H1 (cell line): ENCODE data around the gene SOX13. TPM values are rescaled to one million over a fixed set of nuclear protein-coding genes. Genes with fewer than 3 reads are reported as not detected.

Experiments used
- CTCF ChIA-PET: fragments of 300-600 bp; sonication (Branson Sonifier 250); formaldehyde crosslinking; loops from one replicate; lab custom pipeline; 2021; ENCODE audit not compliant: partially characterized antibody; lab: Charles Lee
- POLR2A ChIA-PET: fragments of 300-600 bp; sonication (Branson Sonifier 250); formaldehyde crosslinking; loops from one replicate; lab custom pipeline; 2021; ENCODE audit warnings: inconsistent platforms; ENCODE audit not compliant: partially characterized antibody; lab: Charles Lee
- DNase-seq, 2 experiments: peaks; one replicate each; pipeline versions ENCODE4 v3.0.0 to v3.0.0-alpha.2; 2010 to 2022; ENCODE audit warnings: low spot score in 2 of 2, low read depth in 1 of 2, mixed read lengths in 1 of 2
- FAIRE-seq: peaks from 2 replicates; lab custom pipeline; 2011; peaks lifted over from hg19 to GRCh38; lab: Jason Lieb, UNC
- H2AFZ ChIP-seq: 2 replicates; pipeline ENCODE4 v1.8.1; 2012; ENCODE audit warnings: low read length, inconsistent platforms
- H2AK5ac ChIP-seq: 2 replicates; pipeline ENCODE4 v1.6.1; 2013; ENCODE audit warnings: low read depth, low read length
- H2BK120ac ChIP-seq: replicated peaks from 2 replicates; pipeline ENCODE3; 2013; ENCODE audit warnings: low read depth, low read length, inconsistent platforms
- H2BK12ac ChIP-seq: 2 replicates; pipeline ENCODE4 v1.6.1; 2013; ENCODE audit warnings: low read depth, low read length
- H2BK15ac ChIP-seq: 2 replicates; pipeline ENCODE4 v1.6.1; 2013; ENCODE audit warnings: low read length
- H2BK20ac ChIP-seq: 2 replicates; pipeline ENCODE4 v1.6.1; 2013; ENCODE audit warnings: low read length
- H2BK5ac ChIP-seq: 2 replicates; pipeline ENCODE4 v1.6.1; 2013; ENCODE audit warnings: low read depth, low read length
- H3K14ac ChIP-seq: 2 replicates; pipeline ENCODE4 v1.6.1; 2013; ENCODE audit warnings: inconsistent platforms; ENCODE audit not compliant: insufficient read length
- H3K18ac ChIP-seq: 2 replicates; pipeline ENCODE4 v1.6.1; 2013; ENCODE audit warnings: low read length; ENCODE audit errors: extremely low read depth
- H3K23ac ChIP-seq: 2 replicates; pipeline ENCODE4 v1.6.1; 2013; ENCODE audit warnings: inconsistent platforms; ENCODE audit not compliant: insufficient read length
- H3K23me2 ChIP-seq: 2 replicates; pipeline ENCODE4 v1.6.1; 2013; ENCODE audit warnings: low read depth, low read length
- H3K27ac ChIP-seq: 2 replicates; pipeline ENCODE4 v1.6.1; 2011; ENCODE audit warnings: low read depth, low read length, inconsistent platforms
- H3K27me3 ChIP-seq, 4 experiments: replicated peaks in 1 of 4; 1 replicate in 1 of 4; 2 replicates in 3 of 4; pipeline versions ENCODE4 v1.6.1 to v1.8.1; 2011 to 2013; ENCODE audit warnings: low read length in 3 of 4, mild to moderate bottlenecking in 3 of 4, inconsistent platforms in 2 of 4, mixed read lengths in 2 of 4, moderate library complexity in 1 of 4; ENCODE audit not compliant: control insufficient read depth in 3 of 4, insufficient read depth in 3 of 4; ENCODE audit errors: extremely low read depth in 1 of 4
- H3K36me3 ChIP-seq, 4 experiments: 2 replicates each; pipeline versions ENCODE4 v1.6.1 to v1.8.1; 2011 to 2013; ENCODE audit warnings: mild to moderate bottlenecking in 4 of 4, low read length in 3 of 4, moderate library complexity in 2 of 4, control low read depth in 1 of 4, inconsistent platforms in 1 of 4; ENCODE audit not compliant: insufficient read depth in 4 of 4, control insufficient read depth in 2 of 4
- H3K4ac ChIP-seq: replicated peaks from 2 replicates; pipeline ENCODE3; 2013; ENCODE audit warnings: low read length, low read depth, mixed read lengths, inconsistent platforms; ENCODE audit not compliant: insufficient read length
- H3K4me1 ChIP-seq, 4 experiments: replicated peaks in 1 of 4; 1 replicate in 1 of 4; 2 replicates in 3 of 4; pipeline versions ENCODE4 v1.6.1 to v1.8.1; 2011 to 2013; ENCODE audit warnings: low read length in 3 of 4, inconsistent platforms in 2 of 4, mixed read lengths in 1 of 4; ENCODE audit not compliant: insufficient read depth in 4 of 4, control insufficient read depth in 3 of 4
- H3K4me2 ChIP-seq, 2 experiments: 2 replicates each; pipeline versions ENCODE4 v1.6.1 to v1.8.1; 2011 to 2013; ENCODE audit warnings: low read depth in 2 of 2, low read length in 2 of 2, control low read depth in 1 of 2, inconsistent platforms in 1 of 2, mild to moderate bottlenecking in 1 of 2; ENCODE audit not compliant: insufficient read depth in 1 of 2
- H3K4me3 ChIP-seq, 4 experiments: fragments of 200-600, 300-600 bp in 1 of 4; sonication (generic), shearing (Covaris generic), sonication (Bioruptor Twin) in 1 of 4; 2 replicates each; pipeline versions ENCODE4 v1.5.1 to v1.8.1; 2011 to 2016; ENCODE audit warnings: low read length in 4 of 4, low read depth in 3 of 4, control low read depth in 2 of 4, inconsistent platforms in 2 of 4, mild to moderate bottlenecking in 2 of 4, mixed read lengths in 1 of 4, moderate library complexity in 1 of 4; ENCODE audit not compliant: insufficient read depth in 2 of 4; ENCODE audit errors: extremely low read depth in 1 of 4
- H3K56ac ChIP-seq: replicated peaks from 2 replicates; pipeline ENCODE3; 2013; ENCODE audit warnings: low read depth, mild to moderate bottlenecking, mixed read lengths, low read length, inconsistent platforms; ENCODE audit not compliant: insufficient read length
- H3K79me1 ChIP-seq: 2 replicates; pipeline ENCODE4 v1.6.1; 2013; ENCODE audit warnings: low read depth, low read length, control low read depth
- H3K79me2 ChIP-seq, 2 experiments: 2 replicates each; pipeline versions ENCODE4 v1.6.1 to v1.8.1; 2012 to 2013; ENCODE audit warnings: low read length in 2 of 2, mild to moderate bottlenecking in 2 of 2, inconsistent platforms in 1 of 2; ENCODE audit not compliant: insufficient read depth in 2 of 2, control insufficient read depth in 1 of 2
- H3K9ac ChIP-seq, 4 experiments: replicated peaks in 1 of 4; 1 replicate in 1 of 4; 2 replicates in 3 of 4; pipeline versions ENCODE4 v1.6.1 to v1.8.1; 2011 to 2013; ENCODE audit warnings: low read depth in 3 of 4, low read length in 3 of 4, control low read depth in 2 of 4, mild to moderate bottlenecking in 2 of 4, moderate library complexity in 2 of 4, inconsistent platforms in 1 of 4; ENCODE audit errors: extremely low read depth in 1 of 4
- H3K9me3 ChIP-seq, 2 experiments: 2 replicates each; pipeline versions ENCODE4 v1.6.1 to v1.8.1; 2012 to 2013; ENCODE audit warnings: mild to moderate bottlenecking in 2 of 2, moderate library complexity in 2 of 2, control low read depth in 1 of 2, inconsistent platforms in 1 of 2, low read depth in 1 of 2, low read length in 1 of 2, mixed read lengths in 1 of 2; ENCODE audit not compliant: insufficient read depth in 2 of 2
- H4K20me1 ChIP-seq, 2 experiments: replicated peaks in 1 of 2; 2 replicates each; pipeline versions ENCODE3 to v1.8.1; 2011 to 2013; ENCODE audit warnings: inconsistent platforms in 2 of 2, low read length in 2 of 2, mild to moderate bottlenecking in 1 of 2; ENCODE audit not compliant: insufficient read depth in 2 of 2, control insufficient read depth in 1 of 2
- H4K5ac ChIP-seq: 2 replicates; pipeline ENCODE4 v1.6.1; 2013; ENCODE audit warnings: low read length, low read depth, mixed read lengths, inconsistent platforms; ENCODE audit not compliant: insufficient read length
- H4K8ac ChIP-seq: 2 replicates; pipeline ENCODE4 v1.8.0; 2013; ENCODE audit warnings: mild to moderate bottlenecking, moderate library complexity, low read length, inconsistent platforms; ENCODE audit not compliant: insufficient read depth; ENCODE audit errors: extremely low read depth
- H4K91ac ChIP-seq: replicated peaks from 2 replicates; pipeline ENCODE3; 2013; ENCODE audit warnings: low read length, mixed read lengths, inconsistent platforms; ENCODE audit not compliant: insufficient read length
- EGR1 ChIP-seq: IDR thresholded peaks from 2 replicates; pipeline ENCODE4 v1.6.1; 2011; ENCODE audit warnings: low read depth, low read length, borderline replicate concordance
- RNF2 ChIP-seq: fragments of 200-900, 300-1000 bp; sonication (generic); IDR thresholded peaks from 2 replicates; pipeline ENCODE4 v1.7.1; 2016; ENCODE audit warnings: borderline replicate concordance, low read depth, mild to moderate bottlenecking, antibody characterized with exemption, low read length; ENCODE audit not compliant: poor library complexity, severe bottlenecking; ENCODE audit errors: missing control alignments
- SIRT6 ChIP-seq: IDR thresholded peaks from one replicate; pipeline ENCODE4 v1.7.1; 2012; ENCODE audit warnings: low read length, inconsistent platforms
- SP1 ChIP-seq: IDR thresholded peaks from 2 replicates; pipeline ENCODE4 v1.6.1; 2011; ENCODE audit warnings: low read depth, low read length
- WGBS, 2 experiments: shearing (Covaris generic) in 1 of 2; methylation state at CpG; one replicate each; pipeline versions ENCODE4 v1.1.6 to v1.1.7; 2013 to 2015; ENCODE audit warnings: low lambda C conversion rate in 2 of 2, mixed read lengths in 2 of 2, inconsistent platforms in 1 of 2, low coverage in 1 of 2, missing lambda C conversion rate in 1 of 2; ENCODE audit not compliant: insufficient replicate concordance in 2 of 2, insufficient coverage in 1 of 2, insufficient read length in 1 of 2; ENCODE audit errors: extremely low coverage in 1 of 2, missing lambda C conversion rate in 1 of 2; 5-methylcytosine and 5-hydroxymethylcytosine counted together
- polyA plus RNA-seq, 7 experiments: library from polyadenylated mRNA; depleted of rRNA in 3 of 7; stranded (reverse) in 5 of 7; unstranded in 2 of 7; fragments of >200 nt in 5 of 7; fragments of 200-250 nt in 2 of 7; gene quantifications; 1 replicate in 5 of 7; 2 replicates in 1 of 7; 4 replicates in 1 of 7; pipeline versions ENCODE4 v1.2.1 to v1.2.3, GENCODE V29; 2011 to 2013; ENCODE audit warnings: missing spikeins in 2 of 7, mixed read lengths in 2 of 7
- total RNA-seq: library from RNA; stranded (reverse); fragmentation: NEBNext Ultra II Directional; extraction: Animal tissue kit (Norgen Biotek cat#: 25700); gene quantifications from 2 replicates; pipeline ENCODE4 v1.2.1, GENCODE V29; 2021

Gene SOX13
- total and polyA plus RNA-seq, 2 of the 8 experiments (the other 6 are each of a cell fraction or from before 2014, with no cell fraction given) = 113 to 173 TPM

GRCh38 chr1:204167730-204168129 is 94.8 kb downstream of the SOX13 start:
- no peak overlapping the region for H3K23ac ChIP-seq
- no peaks in the 10 kb centered on the region for H3K79me1 ChIP-seq
- H3K36me3 ChIP-seq = no peaks in the 10 kb centered on the region; a peak in 1 of 8 replicates
- H2AK5ac ChIP-seq = no peak overlapping the region
- peaks cover 18 to 25% of the 10 kb centered on the region in 2 experiments for H3K9me3 ChIP-seq
- H3K56ac ChIP-seq = no peak overlapping the region
- H2BK5ac ChIP-seq = no peak overlapping the region
- H3K23me2 ChIP-seq = no peaks in the 10 kb centered on the region
- H3K14ac ChIP-seq = no peak overlapping the region
- no peak overlapping the region for H3K9ac ChIP-seq
- H2BK15ac ChIP-seq = no peak overlapping the region
- ChIA-PET CTCF (interaction anchor here (0.6 to 18.7 kb wide), 10 partner anchors 11 to 231 kb away, joined by 3 to 360 read pairs (median 4); partner anchors contain the start of genes GOLT1A, KISS1 and PLEKHA6), POLR2A (no interaction called here)
- no peak overlapping the region for H2BK20ac ChIP-seq
- H4K20me1 ChIP-seq = no peaks in the 10 kb centered on the region
- FAIRE-seq (no peak), DNase-seq (no peak)
- no peak overlapping the region for H2AFZ ChIP-seq
- no peak overlapping the region for H3K27ac ChIP-seq
- H3K27me3 ChIP-seq = 0 out of 7 replicates have a peak, but pooled peaks cover 0 to 2% (median 0%) of the 10 kb centered on the region in 4 experiments
- H3K4me2 ChIP-seq = no peak overlapping the region
- no peaks in the 10 kb centered on the region for H3K79me2 ChIP-seq
- WGBS, 2 experiments = 84% methylated on average over 5 of the region's 5 CpGs; no CpG with 5 or more reads in 1 of the 2 experiments
- no peak overlapping the region for H2BK120ac ChIP-seq
- no peak overlapping the region for H3K4ac ChIP-seq
- no peak overlapping the region for H3K4me3 ChIP-seq
- TF ChIP-seq SP1 (no peak), EGR1 (no peak), SIRT6 (no peak), RNF2 (no peak)
- H2BK12ac ChIP-seq = no peak overlapping the region
- H3K4me1 ChIP-seq = no peaks in the 10 kb centered on the region
- H4K5ac ChIP-seq = no peak overlapping the region
- H4K91ac ChIP-seq = no peak overlapping the region
- H3K18ac ChIP-seq = no peak overlapping the region
- no peak overlapping the region for H4K8ac ChIP-seq
